ENCODE data around the gene STIMATE. TPM values are rescaled to one million over a fixed set of nuclear protein-coding genes. Genes with fewer than 3 reads are reported as not detected.

The STIMATE gene
- total and polyA plus RNA-seq, 7 donors: 2.5 to 19.5 (median 11.5) TPM

DNA sequence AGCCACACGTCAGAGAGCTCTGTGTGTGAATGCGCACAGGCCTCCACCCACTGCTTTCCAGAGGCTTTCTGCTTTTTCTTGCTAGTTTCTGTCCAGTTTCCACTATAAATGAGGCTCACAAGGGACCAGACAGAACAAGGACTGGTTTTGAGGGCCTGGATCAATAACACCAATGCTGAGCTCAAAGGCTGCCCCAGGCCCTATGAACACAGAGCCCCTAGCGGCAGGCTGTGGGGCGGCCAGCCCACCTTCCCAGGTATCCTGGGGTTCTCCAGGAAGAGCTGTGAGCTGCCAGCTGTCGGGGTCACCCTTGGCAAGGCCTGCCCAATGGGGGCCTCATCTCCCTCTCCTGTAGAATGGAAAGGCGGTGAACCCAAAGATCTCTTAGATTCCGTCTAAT lies 104.9 kb downstream of the STIMATE start:
- WGBS, 2 donors: 87 to 92% methylated on average over 7 of the region's 7 CpGs
- H3K36me3 ChIP-seq: no peaks in the 10 kb centered on the region
- DNase-seq: no peak
- H3K27ac ChIP-seq: no peak overlapping the region
- no peaks in the 10 kb centered on the region for H3K9me3 ChIP-seq
- no peak overlapping the region for H3K4me3 ChIP-seq
- intact Hi-C loops (cut with DNase I): no loop called here
- no peaks in the 10 kb centered on the region for H3K27me3 ChIP-seq
- TF ChIP-seq POLR2A (IDR thresholded peaks at IDR 0.05) (no peak), EP300 (IDR thresholded peaks at IDR 0.05) (no peak), POLR2AphosphoS5 (IDR thresholded peaks at IDR 0.05) (no peak), CTCF (IDR thresholded peaks at IDR 0.05) (no peak)
- no peaks in the 10 kb centered on the region for H3K4me1 ChIP-seq

- 83 to 86% methylated on average over 4 of the region's 4 CpGs for WGBS, 2 donors
- H3K4me1 ChIP-seq: no peaks in the 10 kb centered on the region
- intact Hi-C loops (cut with DNase I): no loop called here
- no peaks in the 10 kb centered on the region for H3K36me3 ChIP-seq
- no peak overlapping the region for H3K27ac ChIP-seq
- DNase-seq: no peak
- no peaks in the 10 kb centered on the region for H3K9me3 ChIP-seq
- H3K27me3 ChIP-seq: no peaks in the 10 kb centered on the region
- TF ChIP-seq POLR2A (IDR thresholded peaks at IDR 0.05) (no peak), CTCF (IDR thresholded peaks at IDR 0.05) (no peak), POLR2AphosphoS5 (IDR thresholded peaks at IDR 0.05) (no peak), EP300 (IDR thresholded peaks at IDR 0.05) (no peak)
- no peak overlapping the region for H3K4me3 ChIP-seq
Measured at GRCh38 chr3:52791928-52792327, 105.4 kb downstream of the STIMATE start.

DNA sequence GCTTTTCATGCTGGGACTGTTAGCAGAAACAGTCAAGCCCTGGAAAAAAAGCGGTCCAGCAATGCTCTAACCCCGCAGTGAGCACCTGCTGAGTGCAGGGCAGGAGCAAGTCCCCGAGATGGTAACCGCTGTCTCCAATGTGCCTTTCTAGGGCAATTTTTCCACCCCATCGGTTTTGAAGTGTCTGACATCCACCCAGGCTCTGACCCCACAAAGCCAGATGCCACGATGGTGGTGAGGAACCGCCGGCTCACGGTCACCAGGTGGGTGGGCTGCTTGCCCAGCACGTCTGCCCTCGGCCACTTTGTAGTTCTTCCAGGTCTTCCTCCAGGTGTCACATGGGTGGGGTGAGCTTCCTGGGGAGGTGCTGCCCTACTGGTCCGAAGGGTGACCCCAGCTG lies 106.0 kb downstream of the STIMATE start:
- DNase-seq: no peak
- no peak overlapping the region for H3K27ac ChIP-seq
- no peaks in the 10 kb centered on the region for H3K4me1 ChIP-seq
- H3K4me3 ChIP-seq: no peak overlapping the region
- H3K9me3 ChIP-seq: no peaks in the 10 kb centered on the region
- no peaks in the 10 kb centered on the region for H3K36me3 ChIP-seq
- TF ChIP-seq POLR2A (IDR thresholded peaks at IDR 0.05) (no peak), EP300 (IDR thresholded peaks at IDR 0.05) (no peak), POLR2AphosphoS5 (IDR thresholded peaks at IDR 0.05) (no peak), CTCF (IDR thresholded peaks at IDR 0.05) (no peak)
- no peaks in the 10 kb centered on the region for H3K27me3 ChIP-seq
- intact Hi-C loops (cut with DNase I): no loop called here
- WGBS, 2 donors: 79 to 83% methylated on average over 12 of the region's 12 CpGs

- H3K27ac ChIP-seq: no peak overlapping the region
- intact Hi-C loops (cut with DNase I): no loop called here
- WGBS, 2 donors: 87% methylated on average over 13 of the region's 13 CpGs
- no peaks in the 10 kb centered on the region for H3K9me3 ChIP-seq
- H3K4me3 ChIP-seq: no peak overlapping the region
- no peaks in the 10 kb centered on the region for H3K4me1 ChIP-seq
- no peak for TF ChIP-seq POLR2AphosphoS5 (IDR thresholded peaks at IDR 0.05)
- TF ChIP-seq EP300 (IDR thresholded peaks at IDR 0.05): no peak
- TF ChIP-seq POLR2A (IDR thresholded peaks at IDR 0.05): no peak
- H3K36me3 ChIP-seq: no peaks in the 10 kb centered on the region
- DNase-seq: no peak
- no peaks in the 10 kb centered on the region for H3K27me3 ChIP-seq
Measured at GRCh38 chr3:52790741-52791140, 106.6 kb downstream of the STIMATE start.

DNA sequence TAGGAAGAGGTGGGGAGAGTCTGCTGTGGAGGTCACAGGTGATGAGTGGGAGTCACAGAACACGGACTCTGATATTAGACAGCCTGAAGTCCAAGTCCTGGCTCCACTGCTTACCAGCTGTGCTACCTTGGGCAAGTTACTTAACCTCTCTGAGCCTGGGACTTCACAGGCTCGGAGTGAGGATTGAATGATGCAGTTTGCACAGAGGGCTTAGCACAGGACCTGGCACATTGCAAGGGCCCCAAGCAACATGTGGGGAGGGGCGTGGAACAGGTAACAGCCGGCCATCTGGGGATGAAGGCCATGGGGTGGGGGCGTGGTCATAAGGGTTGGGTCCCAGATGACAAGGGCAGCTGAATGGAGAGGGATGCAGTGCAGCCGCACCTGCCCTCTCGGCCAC lies 107.0 kb downstream of the STIMATE start:
- H3K36me3 ChIP-seq: no peaks in the 10 kb centered on the region
- no peak for DNase-seq
- TF ChIP-seq CTCF (IDR thresholded peaks at IDR 0.05) (no peak), POLR2A (IDR thresholded peaks at IDR 0.05) (no peak), POLR2AphosphoS5 (IDR thresholded peaks at IDR 0.05) (no peak), EP300 (IDR thresholded peaks at IDR 0.05) (no peak)
- no peak overlapping the region for H3K27ac ChIP-seq
- H3K9me3 ChIP-seq: no peaks in the 10 kb centered on the region
- 63 to 86% methylated on average over 7 of the region's 7 CpGs for WGBS, 2 donors
- H3K27me3 ChIP-seq: no peaks in the 10 kb centered on the region
- intact Hi-C loops (cut with DNase I): no loop called here
- no peak overlapping the region for H3K4me3 ChIP-seq
- H3K4me1 ChIP-seq: no peaks in the 10 kb centered on the region
